Kidney (tissue), 22 donors: ENCODE data around the gene CD200. TPM values are rescaled to one million over a fixed set of nuclear protein-coding genes. Genes with fewer than 3 reads are reported as not detected.

Experiments used
- DNase-seq, 5 donors: peaks; one replicate each; pipeline ENCODE4 v3.0.0-alpha.2; 2013 to 2020
- FAIRE-seq: peaks from 2 replicates; lab custom pipeline; 2012; peaks lifted over from hg19 to GRCh38; lab: Jason Lieb, UNC
- H3K27ac ChIP-seq, 2 donors: one replicate each; pipeline ENCODE4 v1.7.0; 2013; ENCODE audit warnings: low read depth in 2 of 2, low read length in 2 of 2, inconsistent platforms in 1 of 2
- H3K27me3 ChIP-seq: one replicate; pipeline ENCODE4 v1.7.1; 2013; ENCODE audit warnings: low read length, inconsistent platforms; ENCODE audit not compliant: control insufficient read depth, insufficient read depth
- H3K36me3 ChIP-seq, 3 donors: one replicate each; pipeline versions ENCODE4 v1.7.0 to v1.7.1; 2013; ENCODE audit warnings: low read length in 3 of 3, control low read depth in 1 of 3, inconsistent platforms in 1 of 3; ENCODE audit not compliant: insufficient read depth in 3 of 3, control insufficient read depth in 2 of 3
- H3K4me1 ChIP-seq, 3 donors: one replicate each; pipeline versions ENCODE4 v1.7.0 to v1.7.1; 2013; ENCODE audit warnings: low read length in 3 of 3, inconsistent platforms in 1 of 3, low read depth in 1 of 3; ENCODE audit not compliant: control insufficient read depth in 2 of 3, insufficient read depth in 2 of 3
- H3K4me3 ChIP-seq, 3 donors: one replicate each; pipeline versions ENCODE4 v1.7.0 to v1.8.1; 2013; ENCODE audit warnings: low read length in 3 of 3, control low read depth in 1 of 3, inconsistent platforms in 1 of 3
- H3K9ac ChIP-seq, 3 donors: one replicate each; pipeline versions ENCODE4 v1.7.0 to v1.7.1; 2013; ENCODE audit warnings: low read length in 3 of 3, control low read depth in 1 of 3, inconsistent platforms in 1 of 3
- H3K9me3 ChIP-seq, 3 donors: one replicate each; pipeline versions ENCODE4 v1.7.0 to v1.7.1; 2013; ENCODE audit warnings: low read length in 3 of 3, control low read depth in 1 of 3, inconsistent platforms in 1 of 3; ENCODE audit not compliant: control insufficient read depth in 2 of 3, insufficient read depth in 1 of 3
- intact Hi-C: fragments of 100-400 bp; cut with DNase I; formaldehyde crosslinking; loops from one replicate; pipeline ENCODE4 v1.11.1; 2022
- long read RNA-seq, 10 donors: library from polyadenylated mRNA in 1 of 10; unstranded in 1 of 10; transcript quantifications; one replicate each; pipeline ENCODE4 v2.0.0 and lab custom pipeline, GENCODE V29; 2021 to 2026
- polyA plus RNA-seq: library from polyadenylated mRNA; stranded (reverse); fragments of 350-450 nt; fragmentation: Illumina TruSeq; extraction: RNeasy Lipid Tissue Mini Kit (QIAGEN cat#74804); gene quantifications from one replicate; pipeline ENCODE4 v1.2.3, GENCODE V29; 2014; ENCODE audit warnings: low read depth, low replicate concordance; ENCODE audit not compliant: insufficient read depth
- total RNA-seq: library from RNA; stranded (reverse); fragmentation: NEBNext Ultra II Directional; extraction: Animal tissue kit (Norgen Biotek cat#: 25700); gene quantifications from one replicate; pipeline ENCODE4 v1.2.1, GENCODE V29; 2021
- TF ChIP-seq, protein P1 (sequence below): IDR thresholded peaks from 3 replicates; pipeline ENCODE4 v1.5.1; 2012; ENCODE audit warnings: mild to moderate bottlenecking, moderate library complexity, borderline replicate concordance; ENCODE audit not compliant: insufficient read depth; ENCODE audit errors: extremely low read depth
- donor health status: control.
- donor health status: control.
- donor health status: control.
- donor health status: control.
- donor health status: control.
- donor health status: DM: yes; HTN: yes; CAD: no.
- donor health status: Normal renal cell carcinoma (clear cell type).

The CD200 gene, protein sequence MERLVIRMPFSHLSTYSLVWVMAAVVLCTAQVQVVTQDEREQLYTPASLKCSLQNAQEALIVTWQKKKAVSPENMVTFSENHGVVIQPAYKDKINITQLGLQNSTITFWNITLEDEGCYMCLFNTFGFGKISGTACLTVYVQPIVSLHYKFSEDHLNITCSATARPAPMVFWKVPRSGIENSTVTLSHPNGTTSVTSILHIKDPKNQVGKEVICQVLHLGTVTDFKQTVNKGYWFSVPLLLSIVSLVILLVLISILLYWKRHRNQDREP
- total RNA-seq (16.8 TPM), polyA plus RNA-seq (8.5 TPM)
- long read RNA-seq, donor 1, partial matches to known transcripts = 0 of 5 reads
- long read RNA-seq, donor 1, other reads (novel, unspliced or antisense) = 0 of 5 reads
- long read RNA-seq, donor 2, transcript CD200-202 (5 exons, 1,997 nt) = major isoform, 6 of 36 reads
- long read RNA-seq, donor 2, partial matches to known transcripts = 24 of 36 reads
- long read RNA-seq, donor 2, other reads (novel, unspliced or antisense) = 0 of 36 reads
- long read RNA-seq, donor 3, partial matches to known transcripts = 21 of 32 reads
- long read RNA-seq, donor 3, other reads (novel, unspliced or antisense) = 6 of 32 reads
- long read RNA-seq, donor 4, partial matches to known transcripts = 7 of 10 reads
- long read RNA-seq, donor 4, other reads (novel, unspliced or antisense) = 0 of 10 reads
- long read RNA-seq, donor 5 = 0 reads
- long read RNA-seq, donor 6, transcript CD200-202 (5 exons, 1,997 nt) = major isoform, 7 of 49 reads
- long read RNA-seq, donor 6, transcript CD200-201 (6 exons, 2,129 nt) = minor isoform, 5 of 49 reads
- long read RNA-seq, donor 6, partial matches to known transcripts = 30 of 49 reads
- long read RNA-seq, donor 6, other reads (novel, unspliced or antisense) = 5 of 49 reads
- long read RNA-seq, donor 7, partial matches to known transcripts = 0 of 9 reads
- long read RNA-seq, donor 7, other reads (novel, unspliced or antisense) = 4 of 9 reads
- long read RNA-seq, donor 8, partial matches to known transcripts = 0 of 6 reads
- long read RNA-seq, donor 8, other reads (novel, unspliced or antisense) = 0 of 6 reads
- long read RNA-seq, donor 9, partial matches to known transcripts = 0 of 3 reads
- long read RNA-seq, donor 9, other reads (novel, unspliced or antisense) = 0 of 3 reads
- long read RNA-seq, donor 10, partial matches to known transcripts = 0 of 8 reads
- long read RNA-seq, donor 10, other reads (novel, unspliced or antisense) = 0 of 8 reads

DNA sequence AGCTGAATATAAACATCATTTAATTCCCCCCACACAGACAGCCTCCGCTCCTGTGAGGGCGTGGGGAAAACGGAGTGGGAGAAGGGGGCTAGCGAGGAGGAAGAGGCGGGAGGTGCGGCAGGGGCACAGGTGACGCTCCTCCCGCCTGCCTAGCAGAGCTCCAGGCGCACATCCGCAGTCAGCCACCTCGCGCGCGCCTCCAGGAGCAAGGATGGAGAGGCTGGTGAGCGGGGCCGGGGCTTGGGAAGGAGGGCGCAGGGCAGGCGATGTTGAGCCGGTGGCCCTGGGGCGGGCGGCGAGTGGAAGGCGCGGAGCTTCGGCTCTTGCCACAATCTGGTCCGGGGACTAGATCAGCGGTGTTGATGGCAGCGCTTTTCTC is at the start of gene CD200:
CD200 (plus strand) TSS at position 155 of the 379 bp plus-strand sequence; CDS start at position 212, 57 bp downstream.
- no peaks in the 10 kb centered on the region for H3K9me3 ChIP-seq
- H3K27ac ChIP-seq = peak within 1 kb of the TSS; percentile 55 to 67
- H3K36me3 ChIP-seq = no peaks in the 10 kb centered on the region
- H3K9ac ChIP-seq = peak within 1 kb of the TSS; percentile 29 to 94 (median 55)
- intact Hi-C loops = no loop called here
- H3K27me3 ChIP-seq = no peaks in the 10 kb centered on the region
- peak within 1 kb of the TSS; percentile 69 to 91 (median 69) for H3K4me3 ChIP-seq
- DNase-seq (peak; percentile 84 to 92 (median 86)), FAIRE-seq (no peak)
- peaks cover 0 to 2% (median 0%) of the 10 kb centered on the region in 3 donors for H3K4me1 ChIP-seq
- TF ChIP-seq, protein P1, sequence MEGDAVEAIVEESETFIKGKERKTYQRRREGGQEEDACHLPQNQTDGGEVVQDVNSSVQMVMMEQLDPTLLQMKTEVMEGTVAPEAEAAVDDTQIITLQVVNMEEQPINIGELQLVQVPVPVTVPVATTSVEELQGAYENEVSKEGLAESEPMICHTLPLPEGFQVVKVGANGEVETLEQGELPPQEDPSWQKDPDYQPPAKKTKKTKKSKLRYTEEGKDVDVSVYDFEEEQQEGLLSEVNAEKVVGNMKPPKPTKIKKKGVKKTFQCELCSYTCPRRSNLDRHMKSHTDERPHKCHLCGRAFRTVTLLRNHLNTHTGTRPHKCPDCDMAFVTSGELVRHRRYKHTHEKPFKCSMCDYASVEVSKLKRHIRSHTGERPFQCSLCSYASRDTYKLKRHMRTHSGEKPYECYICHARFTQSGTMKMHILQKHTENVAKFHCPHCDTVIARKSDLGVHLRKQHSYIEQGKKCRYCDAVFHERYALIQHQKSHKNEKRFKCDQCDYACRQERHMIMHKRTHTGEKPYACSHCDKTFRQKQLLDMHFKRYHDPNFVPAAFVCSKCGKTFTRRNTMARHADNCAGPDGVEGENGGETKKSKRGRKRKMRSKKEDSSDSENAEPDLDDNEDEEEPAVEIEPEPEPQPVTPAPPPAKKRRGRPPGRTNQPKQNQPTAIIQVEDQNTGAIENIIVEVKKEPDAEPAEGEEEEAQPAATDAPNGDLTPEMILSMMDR = no peak

DNA sequence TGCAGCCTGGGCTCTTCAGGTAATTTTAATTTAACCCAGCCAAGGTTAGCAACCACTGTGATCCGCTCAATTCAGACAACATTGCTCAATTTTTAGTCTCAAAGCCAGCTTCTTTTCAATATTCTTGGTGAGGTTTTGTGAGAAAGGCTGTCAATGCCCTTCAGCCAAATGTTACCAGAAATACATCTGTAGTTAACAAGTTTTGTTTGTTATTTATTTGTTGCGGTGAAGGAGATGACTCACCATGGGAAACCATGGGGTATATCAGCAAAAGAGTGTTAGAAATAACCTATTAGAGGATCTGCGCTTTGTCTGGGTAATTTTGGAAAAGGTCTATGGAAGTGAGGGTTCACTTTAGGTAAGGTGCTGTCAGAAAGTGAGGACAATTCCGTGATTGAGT is 43.9 kb upstream of the CD200 start:
- DNase-seq = no peak
- Histone ChIP-seq H3K27ac (no peak overlapping the region), H3K9ac (no peak overlapping the region), H3K36me3 (no peaks in the 10 kb centered on the region), H3K4me3 (no peak overlapping the region), H3K27me3 (no peaks in the 10 kb centered on the region), H3K9me3 (no peaks in the 10 kb centered on the region), H3K4me1 (no peaks in the 10 kb centered on the region)
- TF ChIP-seq, protein P1 = no peak
- FAIRE-seq = no peak
- intact Hi-C loops = no loop called here

DNA sequence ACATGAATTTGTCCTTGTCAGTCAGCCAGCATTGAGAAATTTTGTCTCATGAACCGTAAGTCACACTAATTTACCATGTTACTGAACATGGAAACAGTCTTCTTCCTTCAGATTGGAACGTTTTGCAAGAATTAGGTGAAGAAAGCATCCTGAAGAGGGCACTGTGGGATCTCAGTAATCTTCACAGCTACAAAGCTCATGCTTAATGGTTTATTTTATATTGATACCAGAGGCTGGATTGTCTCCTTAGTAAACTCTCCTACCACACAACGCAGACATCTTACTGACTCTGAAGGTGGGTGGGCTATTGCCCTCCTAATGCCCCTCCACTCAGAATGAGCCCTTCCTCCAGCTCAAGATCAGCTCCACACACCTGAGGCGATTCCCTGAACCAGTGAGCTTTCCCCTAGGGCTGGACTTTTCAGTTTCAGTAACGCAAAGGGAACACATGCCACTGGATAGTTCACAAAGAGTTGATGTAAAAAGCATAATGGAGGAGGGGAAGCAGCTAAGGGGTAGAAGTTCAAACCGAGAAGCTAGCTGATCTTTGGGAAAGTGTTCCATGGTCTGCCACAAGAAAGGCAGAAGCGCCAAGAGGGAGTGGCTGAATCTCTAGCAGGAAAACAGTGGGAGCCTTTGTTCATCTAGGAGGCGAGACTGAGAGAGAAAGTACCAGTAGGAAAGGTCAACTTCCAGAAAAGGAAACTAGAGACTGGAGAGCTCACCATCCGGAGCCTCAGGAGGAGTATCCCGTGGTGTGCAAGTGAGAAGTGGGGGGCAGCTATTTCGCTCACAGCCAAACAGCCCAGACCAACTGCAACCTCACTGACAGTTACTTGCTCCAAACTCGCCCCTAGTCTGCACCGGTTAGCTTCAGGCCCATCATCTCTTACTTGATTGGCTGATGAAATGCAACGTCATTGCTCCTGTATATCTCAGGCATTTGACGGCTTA is 39.3 kb upstream of the CD200 start, which contains the start of gene SLC9C1:
SLC9C1 (minus strand) TSS at position 849 of the 954 bp plus-strand sequence. CDS start 7,425 bp downstream, outside the sequence.
- Histone ChIP-seq H3K9me3 (no peaks in the 10 kb centered on the region), H3K27ac (peak within 1 kb of the TSS; percentile 47 to 72), H3K4me3 (peak within 1 kb of the TSS; percentile 49 to 74 (median 70)), H3K27me3 (no peaks in the 10 kb centered on the region), H3K4me1 (no peaks in the 10 kb centered on the region), H3K9ac (peak within 1 kb of the TSS; percentile 26 to 68 (median 28)), H3K36me3 (no peaks in the 10 kb centered on the region)
- DNase-seq (peak in 4 of 5 donors; percentile 53 to 92 (median 79)), FAIRE-seq (peak; percentile 82)
- intact Hi-C loops = no loop called here
- TF ChIP-seq, protein P1 = peak; percentile 46
